HepG2 (cell line): ENCODE measurements around the gene CPHXL2. TPM values are rescaled to one million over a fixed set of nuclear protein-coding genes. Genes with fewer than 3 reads are reported as not detected.

Experiments
- ETV5 ChIP-seq: IDR thresholded peaks from 2 replicates; pipeline ENCODE4 v1.6.1; 2018; ENCODE audit warnings: missing biosample characterization, missing genetic modification reagents, inconsistent platforms, borderline replicate concordance
- HIVEP1 ChIP-seq: sonication (generic); formaldehyde crosslinking; IDR thresholded peaks from 2 replicates; pipeline ENCODE4 v1.4.0; 2020; ENCODE audit warnings: mild to moderate bottlenecking, missing genetic modification reagents
- HMGA1 ChIP-seq: sonication (generic); formaldehyde crosslinking; conservative IDR thresholded peaks from 2 replicates; pipeline ENCODE4 v1.4.0; 2020; ENCODE audit warnings: missing genetic modification reagents
- HNRNPH1 ChIP-seq: fragments of 200-400 bp; formaldehyde crosslinking; optimal IDR thresholded peaks from 2 replicates; pipeline ENCODE3; 2017; ENCODE audit warnings: mild to moderate bottlenecking, low read depth, low read length
- HNRNPLL ChIP-seq: fragments of 200-400 bp; formaldehyde crosslinking; IDR thresholded peaks from 2 replicates; pipeline ENCODE4 v1.6.1; 2017; ENCODE audit warnings: mild to moderate bottlenecking, low read depth, low read length; ENCODE audit not compliant: poor library complexity, severe bottlenecking
- JARID2 ChIP-seq: sonication (generic); formaldehyde crosslinking; IDR thresholded peaks from 2 replicates; pipeline ENCODE4 v1.8.1; 2023; ENCODE audit warnings: missing genetic modification reagents, inconsistent platforms; ENCODE audit not compliant: insufficient replicate concordance
- NFRKB ChIP-seq: fragments of 450-650 bp; IDR thresholded peaks from 2 replicates; pipeline ENCODE4 v1.6.1; 2017
- NFYC ChIP-seq: IDR thresholded peaks from 2 replicates; pipeline ENCODE4 v1.6.1; 2016; ENCODE audit warnings: missing genetic modification reagents, missing compliant biosample characterization
- NONO ChIP-seq, 2 experiments: fragments of 450-650 bp in 1 of 2; sonication (generic) in 1 of 2; formaldehyde crosslinking in 1 of 2; IDR thresholded peaks in 1 of 2; conservative IDR thresholded peaks in 1 of 2; 2 replicates each; pipeline versions ENCODE4 v1.6.1 to v1.8.0; 2017 to 2022; ENCODE audit warnings: mild to moderate bottlenecking in 1 of 2, missing genetic modification reagents in 1 of 2, moderate library complexity in 1 of 2
- RBAK ChIP-seq: sonication (generic); formaldehyde crosslinking; IDR thresholded peaks from 2 replicates; pipeline ENCODE4 v1.5.1; 2020; ENCODE audit warnings: mild to moderate bottlenecking, missing genetic modification reagents
- SYNCRIP ChIP-seq: fragments of 200-400 bp; formaldehyde crosslinking; IDR thresholded peaks from 2 replicates; pipeline ENCODE4 v1.6.1; 2018; ENCODE audit warnings: mild to moderate bottlenecking, low read depth, low read length; ENCODE audit not compliant: insufficient read depth
- ZFP91 ChIP-seq: sonication (generic); formaldehyde crosslinking; IDR thresholded peaks from 2 replicates; pipeline ENCODE4 v1.9.0; 2022; ENCODE audit warnings: missing genetic modification reagents, mild to moderate bottlenecking, borderline replicate concordance
- ZFX ChIP-seq: sonication (generic); formaldehyde crosslinking; IDR thresholded peaks from 2 replicates; pipeline ENCODE4 v1.4.0; 2020; ENCODE audit warnings: mild to moderate bottlenecking, low read depth, missing genetic modification reagents, moderate library complexity
- ZFY ChIP-seq: sonication (generic); formaldehyde crosslinking; IDR thresholded peaks from 2 replicates; pipeline ENCODE4 v1.4.0; 2020; ENCODE audit warnings: missing genetic modification reagents
- ZHX2 ChIP-seq, 2 experiments: sonication (generic) in 1 of 2; formaldehyde crosslinking in 1 of 2; IDR thresholded peaks; 2 replicates each; pipeline versions ENCODE4 v1.6.1 to v1.9.0; 2014 to 2022; ENCODE audit warnings: antibody characterized with exemption in 1 of 2, borderline replicate concordance in 1 of 2, inconsistent platforms in 1 of 2, low read depth in 1 of 2, missing genetic modification reagents in 1 of 2
- ZNF205 ChIP-seq: IDR thresholded peaks from 2 replicates; pipeline ENCODE4 v1.6.1; 2018; ENCODE audit warnings: missing biosample characterization, missing genetic modification reagents
- ZNF33B ChIP-seq: sonication (generic); formaldehyde crosslinking; IDR thresholded peaks from 2 replicates; pipeline ENCODE4 v1.5.1; 2020; ENCODE audit warnings: mild to moderate bottlenecking, missing genetic modification reagents
- ZNF644 ChIP-seq: IDR thresholded peaks from 2 replicates; pipeline ENCODE4 v1.6.1; 2016; ENCODE audit warnings: low read depth
- polyA plus RNA-seq, 8 experiments: library from polyadenylated mRNA; depleted of rRNA in 3 of 8; stranded (reverse) in 7 of 8; unstranded in 1 of 8; fragments of >200 nt; fragmentation: Illumina TruSeq in 4 of 8; extraction: Trizol in 4 of 8; gene quantifications; 2 replicates each; pipeline versions ENCODE4 v1.2.1 to v1.2.3, GENCODE V29; 2011 to 2016; ENCODE audit warnings: low read depth in 4 of 8, missing spikeins in 1 of 8, mixed read lengths in 1 of 8; ENCODE audit not compliant: insufficient read depth in 1 of 8
- total RNA-seq, 5 experiments: library from RNA; depleted of rRNA; stranded (reverse); fragments of >200 nt; fragmentation: Illumina TruSeq; extraction: Trizol; gene quantifications; 2 replicates each; pipeline ENCODE4 v1.2.3, GENCODE V29; 2016; ENCODE audit warnings: low read depth in 1 of 5
- TF ChIP-seq, protein P1 (sequence below): sonication (generic); formaldehyde crosslinking; IDR thresholded peaks from 2 replicates; pipeline ENCODE4 v1.8.1; 2023; ENCODE audit warnings: mild to moderate bottlenecking, missing genetic modification reagents
- TF ChIP-seq, protein P2 (sequence below): sonication (generic); formaldehyde crosslinking; IDR thresholded peaks from 2 replicates; pipeline ENCODE4 v1.5.0; 2020; ENCODE audit warnings: missing genetic modification reagents

Gene CPHXL2
- total and polyA plus RNA-seq, 2 of the 13 experiments (the other 11 are each of a cell fraction or from before 2014, with no cell fraction given): not detected

- TF ChIP-seq HNRNPH1 (no peak), RBAK (CRISPR knock-in tag) (no peak), HMGA1 (CRISPR knock-in tag) (no peak), JARID2 (CRISPR knock-in tag) (no peak), ZNF644 (no peak), ZFP91 (CRISPR knock-in tag) (peak; percentile 97; the same call in 1 of the 2 replicates), ZNF205 (CRISPR knock-in tag) (peak; percentile 85), ZFX (CRISPR knock-in tag) (peak; percentile 97), ZFY (CRISPR knock-in tag) (peak; percentile 95), ZHX2 (IDR thresholded peaks at IDR 0.05; ENCODE audit: low read depth) (peak; percentile 53; the same call in 1 of the 2 replicates), ZHX2 (CRISPR knock-in tag; IDR thresholded peaks at IDR 0.05; ENCODE audit: borderline replicate concordance) (peak; percentile 40), ETV5 (CRISPR knock-in tag) (peak; percentile 70; the same call in 1 of the 2 replicates), ZNF33B (CRISPR knock-in tag) (peak; percentile 73), SYNCRIP (no peak), NONO (IDR thresholded peaks at IDR 0.05) (no peak), NONO (CRISPR knock-in tag; conservative IDR thresholded peaks at IDR 0.05) (peak; percentile 51), HNRNPLL (peak; percentile 89), HIVEP1 (CRISPR knock-in tag) (peak; percentile 83), NFRKB (no peak), NFYC (CRISPR knock-in tag) (no peak; the same call in 1 of the 2 replicates)
- TF ChIP-seq, protein P1, sequence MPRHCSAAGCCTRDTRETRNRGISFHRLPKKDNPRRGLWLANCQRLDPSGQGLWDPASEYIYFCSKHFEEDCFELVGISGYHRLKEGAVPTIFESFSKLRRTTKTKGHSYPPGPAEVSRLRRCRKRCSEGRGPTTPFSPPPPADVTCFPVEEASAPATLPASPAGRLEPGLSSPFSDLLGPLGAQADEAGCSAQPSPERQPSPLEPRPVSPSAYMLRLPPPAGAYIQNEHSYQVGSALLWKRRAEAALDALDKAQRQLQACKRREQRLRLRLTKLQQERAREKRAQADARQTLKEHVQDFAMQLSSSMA (CRISPR knock-in tag): no peak
- TF ChIP-seq, protein P2, sequence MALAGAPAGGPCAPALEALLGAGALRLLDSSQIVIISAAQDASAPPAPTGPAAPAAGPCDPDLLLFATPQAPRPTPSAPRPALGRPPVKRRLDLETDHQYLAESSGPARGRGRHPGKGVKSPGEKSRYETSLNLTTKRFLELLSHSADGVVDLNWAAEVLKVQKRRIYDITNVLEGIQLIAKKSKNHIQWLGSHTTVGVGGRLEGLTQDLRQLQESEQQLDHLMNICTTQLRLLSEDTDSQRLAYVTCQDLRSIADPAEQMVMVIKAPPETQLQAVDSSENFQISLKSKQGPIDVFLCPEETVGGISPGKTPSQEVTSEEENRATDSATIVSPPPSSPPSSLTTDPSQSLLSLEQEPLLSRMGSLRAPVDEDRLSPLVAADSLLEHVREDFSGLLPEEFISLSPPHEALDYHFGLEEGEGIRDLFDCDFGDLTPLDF (CRISPR knock-in tag): no peak
These were observed 29.1 kb downstream of the CPHXL2 start, which contains the start of the genes KARS1 and TERF2IP (continued) for GRCh38 chr16:75647492-75648264.
